CD4-positive, alpha-beta T cell treated with Interleukin-12 subunit alpha and Interleukin-12 subunit beta, for 1 hour (primary cell): ENCODE results near the gene LIPG.

Source experiments
- DNase-seq: peaks from one replicate; pipeline ENCODE4 v3.0.0-alpha.2; 2020

LIPG gene

GRCh38 chr18:49613641-49614151 lies 51.8 kb downstream of the LIPG start:
- no peak for DNase-seq

- no peak for DNase-seq
Measured at GRCh38 chr18:49616618-49617328, 54.9 kb downstream of the LIPG start.

- DNase-seq, result no peak
Measured at GRCh38 chr18:49617329-49617695, 55.5 kb downstream of the LIPG start.

- no peak for DNase-seq
Measured at GRCh38 chr18:49617865-49618264, 56.0 kb downstream of the LIPG start.

GRCh38 chr18:49618742-49619681 lies 57.2 kb downstream of the LIPG start:
- DNase-seq, result no peak

- no peak for DNase-seq
Measured at GRCh38 chr18:49619801-49620200, 57.9 kb downstream of the LIPG start.

GRCh38 chr18:49621301-49621700 lies 59.4 kb downstream of the LIPG start:
- DNase-seq, result no peak

- DNase-seq, result no peak
Measured at GRCh38 chr18:49621717-49622351, 60.0 kb downstream of the LIPG start.

GRCh38 chr18:49623571-49623970 lies 61.7 kb downstream of the LIPG start:
- DNase-seq, result no peak

- DNase-seq, result no peak
Measured at GRCh38 chr18:49625021-49625691, 63.3 kb downstream of the LIPG start.

GRCh38 chr18:49626842-49627467 lies 65.1 kb downstream of the LIPG start:
- no peak for DNase-seq

- no peak for DNase-seq
Measured at GRCh38 chr18:49628119-49628518, 66.3 kb downstream of the LIPG start.

- no peak for DNase-seq
Measured at GRCh38 chr18:49628881-49629795, 67.3 kb downstream of the LIPG start.

- no peak for DNase-seq
Measured at GRCh38 chr18:49630246-49630699, 68.4 kb downstream of the LIPG start.

GRCh38 chr18:49631146-49631866 lies 69.4 kb downstream of the LIPG start:
- no peak for DNase-seq

- no peak for DNase-seq
Measured at GRCh38 chr18:49632588-49632987, 70.7 kb downstream of the LIPG start.

GRCh38 chr18:49638209-49638785 lies 76.4 kb downstream of the LIPG start:
- DNase-seq, result no peak

GRCh38 chr18:49638891-49639557 lies 77.2 kb downstream of the LIPG start:
- no peak for DNase-seq

- no peak for DNase-seq
Measured at GRCh38 chr18:49639643-49640391, 78.0 kb downstream of the LIPG start.
